ENCODE measurements around the gene OR4D2. TPM values are rescaled to one million over a fixed set of nuclear protein-coding genes. Genes with fewer than 3 reads are reported as not detected.
"Not testable (repeated sequence)": the region's sequence is repeated elsewhere in the genome, so short reads cannot be mapped to it uniquely, and the experiment has no call there.

OR4D2 gene
- polyA plus RNA-seq, 1 of the 3 experiments (the other 2 are of a cell fraction) = not detected

GRCh38 chr17:58121925-58122324 is 44.9 kb upstream of the OR4D2 start (continued):
- TF ChIP-seq ZBTB33 (IDR thresholded peaks at IDR 0.05; ENCODE audit: borderline replicate concordance, low read depth) (no peak), FOXJ3 (CRISPR knock-in tag; IDR thresholded peaks at IDR 0.05) (no peak)

- no peak for DNase-seq
- Histone ChIP-seq H3K4me1 (ENCODE audit: control insufficient read depth in 1 of 2, insufficient read depth in 2 of 2, low read depth in 1 of 2, low read length in 1 of 2) (no peaks in the 10 kb centered on the region), H3K4me2 (no peak overlapping the region), H3K9me2 (no peaks in the 10 kb centered on the region), H3K27me3 (ENCODE audit: insufficient read depth) (no peaks in the 10 kb centered on the region), H3K27ac (ENCODE audit: low read depth in 2 of 2, low read length in 1 of 2) (no peak overlapping the region), H3F3A (replicated peaks; ENCODE audit: insufficient read depth) (no peaks in the 10 kb centered on the region), H3K79me2 (ENCODE audit: insufficient read depth) (no peaks in the 10 kb centered on the region), H3K4me3 (ENCODE audit: low read depth in 2 of 2, low read length in 1 of 2) (no peak overlapping the region), H3K9me3 (no peaks in the 10 kb centered on the region), H3K9ac (no peak overlapping the region), H3K36me3 (replicated peaks in 1 of 2; ENCODE audit: control insufficient read depth in 1 of 2, insufficient read depth in 2 of 2, low read length in 1 of 2) (no peaks in the 10 kb centered on the region), H2AFZ (ENCODE audit: low read depth) (no peak overlapping the region), H4K20me1 (ENCODE audit: insufficient read depth) (no peaks in the 10 kb centered on the region)
- CTCF ChIA-PET = interaction anchor here (0.7 kb wide), 1 partner anchor 129 kb away, joined by 3 read pairs; no protein-coding TSS in a partner anchor
- POLR2A ChIA-PET = no interaction called here
- whole genome bisulfite sequencing (ENCODE audit: low lambda C conversion rate) = 5% methylated on average over 1 of the region's 1 CpG
- TF ChIP-seq CTCF (IDR thresholded peaks at IDR 0.05) (no peak), GATA2 (CRISPR knock-in tag; IDR thresholded peaks at IDR 0.05) (no peak), YY1 (IDR thresholded peaks at IDR 0.05; ENCODE audit: low read depth) (no peak), USF2 (IDR thresholded peaks at IDR 0.05; ENCODE audit: borderline replicate concordance, low read depth, low read length) (no peak), TAF1 (IDR thresholded peaks at IDR 0.05; ENCODE audit: borderline replicate concordance, low read depth, low read length) (no peak), SIN3A (IDR thresholded peaks at IDR 0.05; ENCODE audit: borderline replicate concordance, low read depth, low read length) (no peak), NRF1 (IDR thresholded peaks at IDR 0.05; ENCODE audit: low read depth, low read length) (no peak), SMC3 (IDR thresholded peaks at IDR 0.05; ENCODE audit: low read depth, low read length) (no peak), CHD2 (IDR thresholded peaks at IDR 0.05; ENCODE audit: low read length, partially characterized antibody) (no peak), RAD21 (IDR thresholded peaks at IDR 0.05; ENCODE audit: low read length) (no peak), MEF2A (IDR thresholded peaks at IDR 0.05; ENCODE audit: borderline replicate concordance, low read depth) (no peak), FOXM1 (IDR thresholded peaks at IDR 0.05; ENCODE audit: low read depth) (no peak), TCF12 (IDR thresholded peaks at IDR 0.05) (no peak), USF1 (IDR thresholded peaks at IDR 0.05; ENCODE audit: borderline replicate concordance, low read depth) (no peak), NFIC (IDR thresholded peaks at IDR 0.05; ENCODE audit: borderline replicate concordance) (no peak), EP300 (IDR thresholded peaks at IDR 0.05; ENCODE audit: borderline replicate concordance in 1 of 2, low read depth in 1 of 2, low read length in 1 of 2) (no peak), FOXJ3 (CRISPR knock-in tag; IDR thresholded peaks at IDR 0.05) (no peak)
These were observed 38.9 kb upstream of the OR4D2 start for GRCh38 chr17:58127846-58128245.

GRCh38 chr17:58132697-58133096 is 34.1 kb upstream of the OR4D2 start:
- H3K4me1 ChIP-seq (ENCODE audit: control insufficient read depth in 1 of 2, insufficient read depth in 2 of 2, low read depth in 1 of 2, low read length in 1 of 2); H3K27ac ChIP-seq (ENCODE audit: low read depth in 2 of 2, low read length in 1 of 2); H3K9me3 ChIP-seq; H3K4me2 ChIP-seq; H3K9me2 ChIP-seq; H3K4me3 ChIP-seq (ENCODE audit: low read depth in 2 of 2, low read length in 1 of 2); H3K79me2 ChIP-seq (ENCODE audit: insufficient read depth); DNase-seq; H3F3A ChIP-seq (replicated peaks; ENCODE audit: insufficient read depth); POLR2A ChIA-PET; CTCF ChIA-PET; H3K36me3 ChIP-seq (replicated peaks in 1 of 2; ENCODE audit: control insufficient read depth in 1 of 2, insufficient read depth in 2 of 2, low read length in 1 of 2); H3K9ac ChIP-seq; H4K20me1 ChIP-seq (ENCODE audit: insufficient read depth); H2AFZ ChIP-seq (ENCODE audit: low read depth): not testable (repeated sequence)
- WGBS (ENCODE audit: low lambda C conversion rate) = 20% methylated on average over 5 of the region's 5 CpGs
- peaks cover 24% of the 10 kb centered on the region; the same call in 1 of the 2 replicates for H3K27me3 ChIP-seq (ENCODE audit: insufficient read depth)
